Keratinocyte (primary cell): Measurements from ENCODE around the gene RNF13. TPM values are rescaled to one million over a fixed set of nuclear protein-coding genes. Genes with fewer than 3 reads are reported as not detected.

Experiments
- DNase-seq: peaks from one replicate; pipeline ENCODE4 v3.0.0-alpha.2; 2011; ENCODE audit warnings: low read depth, missing footprints, low spot score
- FAIRE-seq: peaks from 2 replicates; lab custom pipeline; 2011; peaks lifted over from hg19 to GRCh38; lab: Jason Lieb, UNC
- H2AFZ ChIP-seq: 2 replicates; pipeline ENCODE4 v1.6.0; 2012; ENCODE audit warnings: low read length, control low read depth, inconsistent platforms; ENCODE audit not compliant: control insufficient read depth
- H3K27ac ChIP-seq: 2 replicates; pipeline ENCODE4 v1.5.1; 2011; ENCODE audit warnings: low read length; ENCODE audit not compliant: control insufficient read depth, insufficient read depth
- H3K27me3 ChIP-seq: 3 replicates; pipeline ENCODE4 v1.6.0; 2011; ENCODE audit warnings: low read length; ENCODE audit not compliant: control insufficient read depth, insufficient read depth; ENCODE audit errors: extremely low read depth
- H3K36me3 ChIP-seq, 2 experiments: 2 replicates in 1 of 2; 3 replicates in 1 of 2; pipeline ENCODE4 v1.5.1; 2011; ENCODE audit warnings: low read length in 2 of 2, mild to moderate bottlenecking in 1 of 2; ENCODE audit not compliant: control insufficient read depth in 2 of 2, insufficient read depth in 2 of 2; ENCODE audit errors: extremely low read depth in 1 of 2
- H3K4me1 ChIP-seq: 3 replicates; pipeline ENCODE4 v1.5.1; 2011; ENCODE audit warnings: low read length; ENCODE audit not compliant: control insufficient read depth, insufficient read depth; ENCODE audit errors: extremely low read depth
- H3K4me2 ChIP-seq: 3 replicates; pipeline ENCODE4 v1.6.0; 2011; ENCODE audit warnings: low read depth, low read length; ENCODE audit not compliant: control insufficient read depth, insufficient read depth; ENCODE audit errors: extremely low read depth
- H3K4me3 ChIP-seq, 3 experiments: fragments of 200-600 bp in 1 of 3; sonication (generic) in 1 of 3; 2 replicates in 2 of 3; 3 replicates in 1 of 3; pipeline ENCODE4 v1.5.1; 2011 to 2016; ENCODE audit warnings: low read length in 3 of 3, mild to moderate bottlenecking in 3 of 3, control low read depth in 2 of 3, inconsistent platforms in 1 of 3, low read depth in 1 of 3, mixed read lengths in 1 of 3, mixed run types in 1 of 3, moderate library complexity in 1 of 3; ENCODE audit not compliant: control insufficient read depth in 2 of 3, insufficient read depth in 2 of 3; ENCODE audit errors: extremely low read depth in 1 of 3
- H3K79me2 ChIP-seq: 2 replicates; pipeline ENCODE4 v1.6.0; 2012; ENCODE audit warnings: low read length; ENCODE audit not compliant: control insufficient read depth, insufficient read depth
- H3K9ac ChIP-seq: 3 replicates; pipeline ENCODE4 v1.6.0; 2011; ENCODE audit warnings: low read length; ENCODE audit not compliant: control insufficient read depth, insufficient read depth; ENCODE audit errors: extremely low read depth
- H3K9me1 ChIP-seq: 3 replicates; pipeline ENCODE4 v1.6.0; 2011; ENCODE audit warnings: low read length; ENCODE audit not compliant: control insufficient read depth, insufficient read depth; ENCODE audit errors: extremely low read depth
- H3K9me3 ChIP-seq: 2 replicates; pipeline ENCODE4 v1.5.1; 2012; ENCODE audit warnings: low read depth, low read length; ENCODE audit not compliant: control insufficient read depth
- H4K20me1 ChIP-seq: 3 replicates; pipeline ENCODE4 v1.6.0; 2011; ENCODE audit warnings: low read length; ENCODE audit not compliant: control insufficient read depth, insufficient read depth; ENCODE audit errors: extremely low read depth
- CTCF ChIP-seq, 3 experiments: IDR thresholded peaks in 1 of 3; conservative IDR thresholded peaks in 1 of 3; optimal IDR thresholded peaks in 1 of 3; 2 replicates in 2 of 3; 3 replicates in 1 of 3; pipeline versions ENCODE3 to v1.5.1; 2011; ENCODE audit warnings: low read length in 3 of 3, mild to moderate bottlenecking in 3 of 3, moderate library complexity in 2 of 3, control low read depth in 1 of 3, inconsistent platforms in 1 of 3; ENCODE audit not compliant: insufficient read depth in 2 of 3; ENCODE audit errors: extremely low read depth in 1 of 3
- EZH2 ChIP-seq: IDR thresholded peaks from one replicate; pipeline ENCODE4 v1.6.1; 2012; ENCODE audit warnings: inconsistent platforms, mild to moderate bottlenecking, low read length, moderate library complexity
- dilution Hi-C: fragments of 300-500 bp; cut with MboI; formaldehyde crosslinking; loops from one replicate; pipeline ENCODE4 v1.7.0; 2020; ENCODE audit warnings: low sequenced_read_pairs; ENCODE audit not compliant: extremely low pct_ligation_motif_present
- polyA plus RNA-seq, 5 experiments: library from polyadenylated mRNA; depleted of rRNA in 3 of 5; stranded (reverse) in 3 of 5; stranded (forward) in 1 of 5; unstranded in 1 of 5; fragments of >200 nt; gene quantifications; 1 replicate in 1 of 5; 2 replicates in 3 of 5; 3 replicates in 1 of 5; pipeline versions ENCODE4 v1.2.1 to v1.2.3, GENCODE V29; 2011 to 2012; ENCODE audit warnings: missing spikeins in 2 of 5, low read depth in 1 of 5, low replicate concordance in 1 of 5

Gene RNF13
- polyA plus RNA-seq, 1 donor (not counting 4 experiments of a cell fraction or from before 2014, with no cell fraction given), result 57.4 TPM

- no peak overlapping the region for H3K4me2 ChIP-seq
- H2AFZ ChIP-seq, result no peak overlapping the region
- FAIRE-seq (no peak), DNase-seq (no peak)
- no peaks in the 10 kb centered on the region for H3K79me2 ChIP-seq
- no peaks in the 10 kb centered on the region for H4K20me1 ChIP-seq
- H3K27me3 ChIP-seq, result peaks cover 12% of the 10 kb centered on the region
- H3K4me1 ChIP-seq, result no peaks in the 10 kb centered on the region
- no peaks in the 10 kb centered on the region for H3K36me3 ChIP-seq
- no peaks in the 10 kb centered on the region for H3K9me1 ChIP-seq
- no peak overlapping the region for H3K4me3 ChIP-seq
- dilution Hi-C loops, result no loop called here
- TF ChIP-seq CTCF (optimal IDR thresholded peaks at IDR 0.05 in 1 of 3, IDR thresholded peaks at IDR 0.05 in 1 of 3, conservative IDR thresholded peaks at IDR 0.05 in 1 of 3; ENCODE audit: extremely low read depth in 1 of 3, insufficient read depth in 2 of 3, low read length in 3 of 3) (no peak), EZH2 (no peak)
- no peaks in the 10 kb centered on the region for H3K9me3 ChIP-seq
- H3K27ac ChIP-seq, result no peak overlapping the region
- no peak overlapping the region for H3K9ac ChIP-seq
These were observed 48.7 kb upstream of the RNF13 start for GRCh38 chr3:149764302-149764701.

GRCh38 chr3:149765762-149766334, 47.2 kb upstream of the RNF13 start:
- DNase-seq, result no peak
- H3K27ac ChIP-seq, result no peak overlapping the region
- no peaks in the 10 kb centered on the region for H3K36me3 ChIP-seq
- no peak overlapping the region for H3K9ac ChIP-seq
- dilution Hi-C loops, result no loop called here
- TF ChIP-seq CTCF (optimal IDR thresholded peaks at IDR 0.05 in 1 of 3, IDR thresholded peaks at IDR 0.05 in 1 of 3, conservative IDR thresholded peaks at IDR 0.05 in 1 of 3; ENCODE audit: extremely low read depth in 1 of 3, insufficient read depth in 2 of 3, low read length in 3 of 3) (peak in 2 of 3 experiments; percentile 42 to 44), EZH2 (no peak)
- no peaks in the 10 kb centered on the region for H3K9me1 ChIP-seq
- no peak overlapping the region for H3K4me2 ChIP-seq
- H3K9me3 ChIP-seq, result no peaks in the 10 kb centered on the region
- H3K79me2 ChIP-seq, result no peaks in the 10 kb centered on the region
- no peaks in the 10 kb centered on the region for H3K4me1 ChIP-seq
- H3K27me3 ChIP-seq, result peaks cover 12% of the 10 kb centered on the region
- no peak for FAIRE-seq
- H2AFZ ChIP-seq, result no peak overlapping the region
- H3K4me3 ChIP-seq, result no peak overlapping the region
- H4K20me1 ChIP-seq, result no peaks in the 10 kb centered on the region
